GM12874 (cell line): ENCODE measurements around the gene AURKAIP1.

ENCODE experiments used
- TF ChIP-seq, protein P1 (sequence below): IDR thresholded peaks from 2 replicates; pipeline ENCODE4 v1.5.1; 2011; ENCODE audit warnings: low read depth, mild to moderate bottlenecking, control low read depth, low read length, moderate library complexity; ENCODE audit not compliant: insufficient read depth

Gene AURKAIP1

DNA sequence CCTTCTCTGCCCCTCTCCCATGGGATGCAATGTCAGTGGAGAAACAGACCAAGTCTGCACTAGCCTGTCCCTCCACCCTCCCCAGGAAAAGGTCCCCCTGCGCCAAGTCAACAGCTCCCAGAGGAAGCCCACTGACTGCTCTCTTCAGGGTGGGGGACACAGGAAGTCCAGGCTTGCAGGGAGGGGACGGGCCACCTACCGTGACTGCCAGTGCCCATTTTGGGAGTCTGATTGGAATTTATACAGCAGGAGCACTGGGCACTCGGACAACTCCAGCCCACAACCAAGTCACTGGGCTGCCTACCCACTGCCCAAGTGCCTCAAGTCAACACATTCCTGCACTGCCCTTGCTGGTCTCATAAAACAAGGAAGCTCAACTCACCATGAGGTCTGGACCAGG, 18.0 kb upstream of the AURKAIP1 start:
- TF ChIP-seq, protein P1, sequence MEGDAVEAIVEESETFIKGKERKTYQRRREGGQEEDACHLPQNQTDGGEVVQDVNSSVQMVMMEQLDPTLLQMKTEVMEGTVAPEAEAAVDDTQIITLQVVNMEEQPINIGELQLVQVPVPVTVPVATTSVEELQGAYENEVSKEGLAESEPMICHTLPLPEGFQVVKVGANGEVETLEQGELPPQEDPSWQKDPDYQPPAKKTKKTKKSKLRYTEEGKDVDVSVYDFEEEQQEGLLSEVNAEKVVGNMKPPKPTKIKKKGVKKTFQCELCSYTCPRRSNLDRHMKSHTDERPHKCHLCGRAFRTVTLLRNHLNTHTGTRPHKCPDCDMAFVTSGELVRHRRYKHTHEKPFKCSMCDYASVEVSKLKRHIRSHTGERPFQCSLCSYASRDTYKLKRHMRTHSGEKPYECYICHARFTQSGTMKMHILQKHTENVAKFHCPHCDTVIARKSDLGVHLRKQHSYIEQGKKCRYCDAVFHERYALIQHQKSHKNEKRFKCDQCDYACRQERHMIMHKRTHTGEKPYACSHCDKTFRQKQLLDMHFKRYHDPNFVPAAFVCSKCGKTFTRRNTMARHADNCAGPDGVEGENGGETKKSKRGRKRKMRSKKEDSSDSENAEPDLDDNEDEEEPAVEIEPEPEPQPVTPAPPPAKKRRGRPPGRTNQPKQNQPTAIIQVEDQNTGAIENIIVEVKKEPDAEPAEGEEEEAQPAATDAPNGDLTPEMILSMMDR, result no peak

DNA sequence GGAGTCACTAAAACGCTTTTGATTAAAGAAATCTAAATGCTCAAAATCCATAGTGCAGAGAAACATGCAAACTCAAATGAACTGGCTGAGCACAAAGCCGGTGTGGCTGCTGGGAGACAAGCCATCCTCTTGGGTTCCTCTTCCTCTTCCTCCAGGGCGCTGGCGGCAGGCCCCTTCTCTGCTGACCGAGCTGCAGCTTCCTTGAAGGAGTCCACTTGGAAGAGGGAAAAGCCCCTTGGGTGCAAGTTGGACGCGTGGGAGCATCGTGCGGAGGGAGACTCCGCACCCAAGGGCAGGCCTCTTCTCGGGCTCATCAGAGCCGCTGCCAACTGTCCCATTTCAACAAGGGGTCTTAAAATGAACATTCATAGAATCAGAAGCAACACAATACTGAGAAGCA, 16.2 kb upstream of the AURKAIP1 start:
- TF ChIP-seq, protein P1, result no peak

DNA sequence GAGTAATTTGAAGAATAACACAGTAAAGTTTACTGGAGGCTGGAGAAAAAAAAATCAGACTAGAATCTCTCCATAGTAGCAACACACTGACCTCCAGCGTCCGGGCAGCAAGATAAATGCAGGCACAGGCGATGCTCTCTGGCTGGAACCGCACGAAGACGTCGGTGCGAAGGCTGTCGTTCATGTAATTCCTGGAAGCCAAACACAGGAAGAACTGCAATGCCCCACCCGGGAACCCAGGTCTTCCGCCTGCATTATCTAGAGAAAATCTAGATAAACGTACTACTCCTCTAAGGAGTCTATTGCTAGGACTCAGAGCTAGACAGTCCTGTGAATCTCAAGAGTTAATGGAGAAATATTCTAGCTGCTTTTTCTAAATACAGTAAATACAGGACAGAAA, 15.7 kb upstream of the AURKAIP1 start:
- TF ChIP-seq, protein P1, result no peak

- TF ChIP-seq, protein P1, result no peak
Measured at GRCh38 chr1:1388078-1388472, 13.1 kb upstream of the AURKAIP1 start.

DNA sequence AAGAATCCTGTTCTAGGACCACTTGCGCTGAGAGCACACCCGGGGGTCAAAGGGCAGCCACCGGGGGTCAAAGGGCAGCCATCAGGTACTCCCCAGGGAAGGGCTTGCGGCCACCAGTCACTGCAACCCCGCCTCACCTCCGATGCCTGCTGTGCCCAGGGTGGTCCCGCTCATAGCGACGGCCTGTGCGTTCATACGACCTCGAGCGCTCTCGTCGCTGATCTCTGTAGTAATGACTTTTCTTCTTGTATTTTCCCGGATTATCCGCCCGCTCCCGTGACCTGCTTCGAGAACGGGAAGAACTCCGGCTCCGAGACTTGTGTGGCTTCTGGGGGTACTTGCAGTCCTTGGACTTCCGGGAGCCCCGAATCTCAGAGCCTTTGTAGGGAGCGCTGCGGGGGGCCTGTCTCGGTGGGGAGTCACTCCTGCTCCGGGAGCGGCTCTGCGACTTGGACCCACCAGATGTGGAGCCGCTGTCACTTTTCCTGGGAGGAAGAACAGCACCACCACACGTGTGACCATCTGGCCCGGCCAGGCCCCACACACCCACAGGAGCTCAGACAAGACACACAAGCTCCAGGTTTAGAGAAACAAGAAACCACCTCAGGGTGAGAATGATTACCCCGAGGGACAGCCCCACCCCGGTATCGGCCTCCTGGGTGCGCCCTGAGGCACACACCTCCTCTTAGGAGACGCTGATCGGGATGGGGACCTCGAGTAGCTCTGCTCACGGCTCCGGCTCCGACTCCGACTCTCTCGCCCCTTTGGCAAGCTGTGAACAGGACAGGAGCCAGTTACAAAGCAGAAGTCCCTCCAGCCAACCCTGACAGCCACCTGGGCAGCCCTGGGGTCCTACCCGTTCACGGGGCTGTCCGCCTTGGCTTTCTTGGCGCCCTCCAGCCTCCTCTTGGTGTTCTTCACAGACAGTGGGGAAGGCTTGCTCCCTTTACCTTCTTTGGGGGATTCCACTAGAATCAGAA, 12.4 kb upstream of the AURKAIP1 start:
- TF ChIP-seq, protein P1, result no peak

- TF ChIP-seq, protein P1, result no peak
Measured at GRCh38 chr1:1385931-1386330, 10.9 kb upstream of the AURKAIP1 start.

GRCh38 chr1:1381294-1381693, 6.3 kb upstream of the AURKAIP1 start:
- TF ChIP-seq, protein P1, result no peak
